ENCODE measurements around the gene TMTC2.

DNA sequence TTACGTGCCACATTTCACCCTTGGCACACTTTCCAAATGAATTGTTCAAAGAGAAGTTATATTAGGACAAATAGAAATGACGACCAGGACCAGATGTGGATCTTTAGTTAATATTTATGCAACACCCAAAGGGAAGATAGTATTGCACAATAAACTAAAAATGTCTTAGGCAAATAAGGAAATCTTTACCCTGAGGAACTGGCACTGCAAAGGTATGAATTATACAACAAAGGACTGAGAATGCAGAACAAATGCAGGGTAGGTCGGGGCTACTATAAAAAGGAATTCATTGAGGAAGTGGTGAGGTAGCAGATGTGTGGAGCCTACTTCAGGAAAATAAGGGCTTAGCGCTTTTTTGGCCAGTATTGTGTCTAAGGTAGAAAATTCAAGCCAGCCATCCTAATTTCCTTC is 3.9 kb upstream of the TMTC2 start:
- TF ChIP-seq, protein P1, sequence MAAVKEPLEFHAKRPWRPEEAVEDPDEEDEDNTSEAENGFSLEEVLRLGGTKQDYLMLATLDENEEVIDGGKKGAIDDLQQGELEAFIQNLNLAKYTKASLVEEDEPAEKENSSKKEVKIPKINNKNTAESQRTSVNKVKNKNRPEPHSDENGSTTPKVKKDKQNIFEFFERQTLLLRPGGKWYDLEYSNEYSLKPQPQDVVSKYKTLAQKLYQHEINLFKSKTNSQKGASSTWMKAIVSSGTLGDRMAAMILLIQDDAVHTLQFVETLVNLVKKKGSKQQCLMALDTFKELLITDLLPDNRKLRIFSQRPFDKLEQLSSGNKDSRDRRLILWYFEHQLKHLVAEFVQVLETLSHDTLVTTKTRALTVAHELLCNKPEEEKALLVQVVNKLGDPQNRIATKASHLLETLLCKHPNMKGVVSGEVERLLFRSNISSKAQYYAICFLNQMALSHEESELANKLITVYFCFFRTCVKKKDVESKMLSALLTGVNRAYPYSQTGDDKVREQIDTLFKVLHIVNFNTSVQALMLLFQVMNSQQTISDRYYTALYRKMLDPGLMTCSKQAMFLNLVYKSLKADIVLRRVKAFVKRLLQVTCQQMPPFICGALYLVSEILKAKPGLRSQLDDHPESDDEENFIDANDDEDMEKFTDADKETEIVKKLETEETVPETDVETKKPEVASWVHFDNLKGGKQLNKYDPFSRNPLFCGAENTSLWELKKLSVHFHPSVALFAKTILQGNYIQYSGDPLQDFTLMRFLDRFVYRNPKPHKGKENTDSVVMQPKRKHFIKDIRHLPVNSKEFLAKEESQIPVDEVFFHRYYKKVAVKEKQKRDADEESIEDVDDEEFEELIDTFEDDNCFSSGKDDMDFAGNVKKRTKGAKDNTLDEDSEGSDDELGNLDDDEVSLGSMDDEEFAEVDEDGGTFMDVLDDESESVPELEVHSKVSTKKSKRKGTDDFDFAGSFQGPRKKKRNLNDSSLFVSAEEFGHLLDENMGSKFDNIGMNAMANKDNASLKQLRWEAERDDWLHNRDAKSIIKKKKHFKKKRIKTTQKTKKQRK (IDR thresholded peaks at IDR 0.05; ENCODE audit: low read depth, low read length) = no peak
- TF ChIP-seq, protein P2, sequence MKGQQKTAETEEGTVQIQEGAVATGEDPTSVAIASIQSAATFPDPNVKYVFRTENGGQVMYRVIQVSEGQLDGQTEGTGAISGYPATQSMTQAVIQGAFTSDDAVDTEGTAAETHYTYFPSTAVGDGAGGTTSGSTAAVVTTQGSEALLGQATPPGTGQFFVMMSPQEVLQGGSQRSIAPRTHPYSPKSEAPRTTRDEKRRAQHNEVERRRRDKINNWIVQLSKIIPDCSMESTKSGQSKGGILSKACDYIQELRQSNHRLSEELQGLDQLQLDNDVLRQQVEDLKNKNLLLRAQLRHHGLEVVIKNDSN (IDR thresholded peaks at IDR 0.05; ENCODE audit: borderline replicate concordance, extremely low read length, insufficient read depth, low read depth, low read length) = no peak
- TF ChIP-seq, protein P3, sequence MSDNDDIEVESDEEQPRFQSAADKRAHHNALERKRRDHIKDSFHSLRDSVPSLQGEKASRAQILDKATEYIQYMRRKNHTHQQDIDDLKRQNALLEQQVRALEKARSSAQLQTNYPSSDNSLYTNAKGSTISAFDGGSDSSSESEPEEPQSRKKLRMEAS (IDR thresholded peaks at IDR 0.05; ENCODE audit: low read depth, low read length) = no peak

All from GM12878 (cell line).